ENCODE results near the gene IQCK.

GRCh38 chr16:19830902-19831560 lies 113.0 kb downstream of the IQCK start:
- TF ChIP-seq EZH2 (IDR thresholded peaks at IDR 0.05; ENCODE audit: borderline replicate concordance) = no peak
- no peak for TF ChIP-seq CTCF (IDR thresholded peaks at IDR 0.05; ENCODE audit: poor library complexity)
- no peak for TF ChIP-seq EZH2phosphoT487 (IDR thresholded peaks at IDR 0.05; ENCODE audit: low read depth, severe bottlenecking, unreplicated experiment)

Measured in hepatocyte (in vitro differentiated cells).